GM18520 (cell line): ENCODE results near the gene GPR137.
A peak's percentile ranks its signal among the peaks of the same experiment; 100 is the strongest.
"Not testable (repeated sequence)": the region's sequence is repeated elsewhere in the genome, so short reads cannot be mapped to it uniquely, and the experiment has no call there.

Source experiments
- ATAC-seq: cut with Tn5 transposase; IDR thresholded peaks from one replicate; pipeline ENCODE4 v1.9.1; 2021; ENCODE audit not compliant: unreplicated experiment

Gene GPR137

GRCh38 chr11:64317325-64317960 lies 31.8 kb downstream of the GPR137 start, which contains the start of gene TRMT112:
Gene TRMT112, minus strand, starts transcription at chr11:64317559. Its CDS starts 33 bp downstream, at chr11:64317526.
- peak; percentile 51 for ATAC-seq

DNA sequence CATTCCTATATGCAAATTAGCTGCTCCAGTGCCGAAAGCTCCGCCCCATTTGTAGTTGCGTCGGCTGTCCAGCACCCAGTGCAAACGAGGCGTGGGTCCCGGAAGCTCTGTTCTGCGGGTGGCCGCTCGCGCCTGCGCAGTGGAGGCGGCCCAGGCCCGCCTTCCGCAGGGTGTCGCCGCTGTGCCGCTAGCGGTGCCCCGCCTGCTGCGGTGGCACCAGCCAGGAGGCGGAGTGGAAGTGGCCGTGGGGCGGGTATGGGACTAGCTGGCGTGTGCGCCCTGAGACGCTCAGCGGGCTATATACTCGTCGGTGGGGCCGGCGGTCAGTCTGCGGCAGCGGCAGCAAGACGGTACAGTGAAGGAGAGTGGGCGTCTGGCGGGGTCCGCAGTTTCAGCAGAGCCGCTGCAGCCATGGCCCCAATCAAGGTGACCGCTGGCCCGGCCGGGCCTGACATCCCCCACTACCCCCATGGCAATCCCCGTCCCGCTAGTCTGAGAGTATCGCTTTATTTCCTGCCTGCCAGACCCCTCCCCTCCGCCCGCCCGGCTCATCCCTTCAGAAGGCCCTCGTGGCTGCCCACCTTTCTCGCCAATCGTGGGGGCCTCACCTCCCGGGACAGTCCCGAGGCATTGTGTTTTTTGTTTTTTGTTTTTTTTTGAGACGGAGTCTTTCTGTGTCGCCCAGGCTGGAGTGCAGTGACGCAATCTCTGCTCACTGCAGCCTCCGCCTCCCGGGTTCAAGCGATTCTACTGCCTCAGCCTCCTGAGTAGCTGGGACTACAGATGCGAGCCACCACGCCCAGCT lies 32.5 kb downstream of the GPR137 start, which contains the start of gene PRDX5:
TSS of gene PRDX5 (plus strand) at position 161 of the 805 bp plus-strand sequence. CDS start at position 256, 95 bp downstream.
- ATAC-seq: peak; percentile 66

DNA sequence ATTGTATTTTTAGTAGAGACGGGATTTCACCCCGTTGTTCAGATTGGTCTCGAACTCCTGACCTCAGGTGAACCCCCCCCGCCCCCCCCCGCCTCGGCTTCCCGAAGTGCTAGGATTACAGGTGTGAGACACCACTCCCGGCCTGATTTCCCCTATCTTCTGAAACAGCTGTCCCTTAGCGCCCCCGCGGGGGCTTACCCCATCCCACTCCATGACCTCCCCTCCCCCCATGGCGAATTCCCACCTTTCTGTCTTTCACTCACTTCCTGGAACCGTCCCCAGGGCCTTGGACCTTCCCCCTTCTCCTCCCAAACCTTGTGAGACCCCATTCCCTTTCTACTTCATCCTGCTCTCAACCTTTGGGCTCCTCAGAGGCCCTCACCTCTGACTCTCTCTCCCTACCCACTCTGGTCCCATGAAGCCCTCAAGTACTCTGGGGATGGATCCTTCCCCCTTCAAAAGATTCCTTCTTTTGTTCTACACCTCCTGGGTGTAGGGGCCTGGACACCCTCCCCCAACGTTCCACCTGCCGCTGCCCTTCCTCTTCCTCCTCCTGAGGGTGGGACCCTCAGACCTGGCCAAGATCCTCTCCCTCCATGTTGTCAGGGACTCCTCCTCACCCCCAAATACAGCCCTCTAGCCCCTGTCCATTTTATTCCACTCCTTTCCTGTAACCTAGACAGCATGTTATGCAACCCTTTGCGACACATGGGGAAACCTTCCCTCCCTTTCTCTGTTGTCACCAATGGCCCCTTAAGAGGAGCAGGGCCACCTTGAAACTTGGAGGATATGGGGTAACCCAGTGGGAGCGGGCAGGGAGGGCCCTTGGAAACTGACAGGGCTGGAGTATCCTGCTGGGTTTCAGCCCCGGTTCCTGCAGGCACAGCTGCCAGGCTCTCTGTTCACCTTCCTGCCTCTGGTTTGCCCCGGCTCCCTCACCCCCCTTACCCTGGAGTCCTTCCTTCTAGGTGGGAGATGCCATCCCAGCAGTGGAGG lies 33.4 kb downstream of the GPR137 start:
- no peak for ATAC-seq

- ATAC-seq: no peak
Measured at GRCh38 chr11:64320556-64320955, 34.9 kb downstream of the GPR137 start.

DNA sequence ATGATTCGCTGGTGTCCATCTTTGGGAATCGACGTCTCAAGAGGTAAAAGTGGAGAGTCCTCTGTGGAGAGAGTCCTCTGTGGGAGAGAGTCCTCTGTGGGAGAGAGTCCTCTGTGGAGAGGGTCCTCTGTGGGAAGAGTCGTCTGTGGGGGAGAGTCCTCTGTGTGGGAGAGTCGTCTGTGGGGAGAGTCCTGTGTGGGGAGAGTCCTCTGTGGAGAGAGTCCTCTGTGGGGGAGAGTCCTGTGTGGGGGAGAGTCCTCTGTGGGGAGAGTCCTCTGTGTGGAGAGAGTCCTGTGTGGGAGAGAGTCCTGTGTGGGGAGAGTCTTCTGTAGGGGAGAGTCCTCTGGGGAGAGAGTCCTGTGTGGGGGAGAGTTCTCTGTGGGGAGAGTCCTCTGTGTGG lies 35.4 kb downstream of the GPR137 start:
- no peak for ATAC-seq

- ATAC-seq: no peak
Measured at GRCh38 chr11:64321533-64321932, 35.9 kb downstream of the GPR137 start.

GRCh38 chr11:64322925-64323260 lies 37.2 kb downstream of the GPR137 start:
- ATAC-seq: no peak

DNA sequence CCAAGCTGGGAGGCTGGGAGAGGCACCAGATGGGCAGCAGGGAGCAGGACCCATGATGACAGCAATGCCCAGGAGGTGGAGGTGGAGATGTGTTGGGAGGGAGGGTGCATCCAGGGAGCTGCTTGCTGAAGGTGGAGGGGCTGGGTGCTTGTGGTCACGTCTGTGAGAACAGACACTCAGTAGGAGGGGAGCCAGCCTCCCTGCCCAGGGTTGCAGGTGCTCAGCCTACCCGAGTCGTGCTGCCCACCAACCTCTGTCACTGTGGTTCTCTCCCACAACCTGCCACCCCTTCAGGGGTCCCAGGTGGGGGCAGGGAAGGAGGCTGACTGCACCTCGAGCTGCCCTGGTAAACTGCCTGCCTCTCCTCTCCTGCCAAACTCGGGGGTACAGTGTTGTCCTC lies 37.7 kb downstream of the GPR137 start:
- no peak for ATAC-seq

- not testable (repeated sequence) for ATAC-seq
Measured at GRCh38 chr11:64323984-64324383, 38.3 kb downstream of the GPR137 start.

DNA sequence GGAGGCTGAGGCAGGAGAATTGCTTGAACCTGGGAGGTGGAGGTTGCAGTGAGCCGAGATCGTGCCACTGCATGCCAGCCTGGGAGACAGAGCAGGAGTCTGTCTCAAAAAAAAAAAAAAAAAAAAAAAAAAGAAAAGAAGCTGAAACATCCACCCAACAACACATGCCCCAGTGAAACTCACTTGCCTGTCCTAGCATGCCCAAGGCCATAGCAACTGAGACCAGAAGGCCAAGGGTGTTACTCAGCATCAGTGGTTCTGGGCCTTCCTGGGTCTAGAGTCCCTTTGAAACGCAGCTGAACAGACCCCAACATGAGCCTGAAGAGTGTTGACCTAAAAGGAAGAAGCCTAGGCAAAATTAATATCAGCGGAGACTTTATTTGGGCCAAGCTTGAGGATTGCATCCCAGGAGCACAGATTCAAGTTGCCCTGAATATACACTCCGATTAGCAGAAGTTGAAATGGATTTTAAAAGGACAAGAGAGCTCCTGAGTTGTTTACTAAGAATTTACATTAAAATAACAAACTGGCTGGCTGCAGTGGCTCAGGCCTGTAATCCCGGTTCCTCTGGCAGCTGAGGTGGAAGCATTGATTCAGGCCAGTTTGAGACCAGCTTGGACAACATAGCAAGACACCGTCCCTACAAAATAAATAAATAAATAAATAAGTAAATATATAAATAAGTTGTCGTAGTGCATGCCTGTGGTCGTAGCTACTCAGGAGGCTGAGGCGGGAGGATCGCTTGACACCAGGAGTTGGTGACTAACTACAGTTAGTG lies 39.2 kb downstream of the GPR137 start:
- no peak for ATAC-seq

DNA sequence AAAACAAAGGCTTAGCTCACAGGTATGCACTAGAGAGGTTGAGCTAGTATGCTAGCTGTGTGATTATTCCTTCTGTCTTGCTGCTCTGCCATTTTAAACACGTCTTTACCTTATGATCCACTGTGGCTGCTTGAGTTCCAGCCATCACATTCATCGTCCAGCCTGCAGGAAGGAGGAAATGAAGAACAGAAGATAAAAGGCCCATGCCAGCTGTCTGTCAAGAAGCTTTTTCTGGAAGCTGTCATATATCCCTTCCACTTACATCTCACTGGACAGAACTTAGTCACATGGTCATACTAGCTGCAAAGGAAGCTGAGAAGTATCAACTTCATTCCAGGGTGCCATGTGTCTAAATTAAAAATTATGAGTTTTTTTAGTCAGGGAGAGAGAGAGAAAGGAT lies 41.7 kb downstream of the GPR137 start:
- no peak for ATAC-seq

DNA sequence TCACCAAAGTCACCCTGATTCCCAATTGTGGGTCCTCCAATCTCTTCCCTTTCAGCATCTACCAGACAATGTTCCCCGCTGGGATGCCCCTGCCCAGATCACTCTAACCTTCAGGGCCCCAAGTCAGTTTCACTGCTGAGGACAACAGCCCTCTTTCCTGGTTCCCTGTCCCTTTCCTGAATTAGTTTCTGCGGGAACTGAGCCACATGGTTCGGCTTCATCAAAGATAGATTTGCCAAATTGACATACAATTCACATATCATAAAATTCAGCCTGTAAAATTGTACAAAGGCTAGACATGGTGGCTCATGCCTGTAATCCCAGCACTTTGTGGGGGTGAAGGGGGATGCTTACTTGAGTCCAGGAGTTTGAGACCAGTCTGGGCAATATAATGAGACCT lies 42.3 kb downstream of the GPR137 start:
- no peak for ATAC-seq

DNA sequence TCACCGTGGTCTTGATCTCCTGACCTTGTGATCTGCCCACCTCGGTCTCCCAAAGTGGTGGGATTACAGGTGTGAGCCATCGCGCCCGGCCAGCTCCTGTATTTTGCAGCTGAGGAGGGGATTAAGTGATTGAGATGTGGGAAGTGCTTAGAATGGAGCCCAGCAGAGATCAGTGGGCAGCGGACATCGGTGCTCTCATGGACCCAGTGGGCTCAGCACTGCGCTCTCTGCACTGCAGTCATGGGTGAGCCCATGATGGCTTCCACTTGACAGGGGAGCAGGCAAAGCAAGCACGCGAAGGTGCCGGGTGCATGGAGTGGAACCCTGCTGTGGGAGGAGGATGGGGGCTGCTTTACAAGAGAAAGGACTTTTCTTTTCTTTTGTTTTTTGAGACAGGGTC lies 45.2 kb downstream of the GPR137 start:
- ATAC-seq: no peak

DNA sequence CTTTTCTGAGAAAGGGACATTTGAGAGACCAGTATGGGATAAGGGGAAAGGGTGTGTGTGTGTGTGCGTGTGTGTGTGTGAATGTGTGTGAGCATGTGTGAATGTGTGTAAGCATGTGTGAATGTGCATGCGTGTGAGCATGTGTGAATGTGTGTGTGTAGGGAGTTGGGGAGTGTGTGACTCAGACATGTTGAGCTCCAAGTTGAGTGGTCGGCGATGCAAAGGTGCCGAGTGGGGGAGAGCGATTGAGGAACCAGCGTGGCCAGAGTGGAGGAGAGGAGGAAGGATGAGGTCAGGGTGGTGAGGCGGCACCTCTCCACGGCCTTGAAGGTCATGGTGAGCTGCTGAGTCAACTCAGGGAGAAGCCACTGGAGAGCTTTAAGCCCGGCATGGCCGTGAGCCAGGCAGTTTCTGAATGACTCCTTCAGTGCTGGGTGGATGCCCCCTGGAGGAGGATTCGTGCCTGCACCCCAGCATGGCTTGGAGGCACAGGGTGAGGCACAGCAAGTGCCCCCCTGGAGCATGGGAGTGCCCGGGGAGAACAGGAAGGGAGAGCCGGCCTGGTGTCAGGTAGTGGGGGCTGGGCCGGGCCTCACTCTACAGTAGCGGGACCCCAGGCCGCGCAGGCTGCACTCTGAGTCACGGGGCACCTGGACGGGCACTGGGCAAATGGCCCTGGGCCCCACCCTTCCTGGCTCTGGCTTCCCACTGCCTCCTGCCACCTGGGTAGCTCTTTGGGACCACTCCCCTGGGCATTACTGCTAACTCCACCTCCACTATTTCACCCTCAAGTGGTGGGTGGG lies 46.1 kb downstream of the GPR137 start:
- ATAC-seq: peak; percentile 54

DNA sequence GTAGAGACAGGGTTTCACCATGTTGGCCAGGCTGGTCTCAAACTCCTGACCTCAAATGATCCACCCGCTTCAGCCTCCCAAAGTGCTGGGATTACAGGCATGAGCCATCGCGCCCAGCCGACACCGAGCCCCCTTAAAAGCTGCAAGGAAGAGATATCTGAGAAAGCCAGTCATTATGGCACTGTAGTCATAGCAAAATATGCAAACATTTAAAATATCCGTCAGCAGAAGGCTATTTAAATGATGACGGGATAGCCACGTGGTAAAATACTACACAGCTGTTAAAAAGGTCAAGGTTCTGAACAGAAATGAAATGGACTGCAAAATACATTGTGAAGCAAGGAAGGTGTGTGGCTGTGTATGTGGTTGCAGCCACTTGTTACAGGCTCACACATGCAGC lies 47.9 kb downstream of the GPR137 start:
- no peak for ATAC-seq

DNA sequence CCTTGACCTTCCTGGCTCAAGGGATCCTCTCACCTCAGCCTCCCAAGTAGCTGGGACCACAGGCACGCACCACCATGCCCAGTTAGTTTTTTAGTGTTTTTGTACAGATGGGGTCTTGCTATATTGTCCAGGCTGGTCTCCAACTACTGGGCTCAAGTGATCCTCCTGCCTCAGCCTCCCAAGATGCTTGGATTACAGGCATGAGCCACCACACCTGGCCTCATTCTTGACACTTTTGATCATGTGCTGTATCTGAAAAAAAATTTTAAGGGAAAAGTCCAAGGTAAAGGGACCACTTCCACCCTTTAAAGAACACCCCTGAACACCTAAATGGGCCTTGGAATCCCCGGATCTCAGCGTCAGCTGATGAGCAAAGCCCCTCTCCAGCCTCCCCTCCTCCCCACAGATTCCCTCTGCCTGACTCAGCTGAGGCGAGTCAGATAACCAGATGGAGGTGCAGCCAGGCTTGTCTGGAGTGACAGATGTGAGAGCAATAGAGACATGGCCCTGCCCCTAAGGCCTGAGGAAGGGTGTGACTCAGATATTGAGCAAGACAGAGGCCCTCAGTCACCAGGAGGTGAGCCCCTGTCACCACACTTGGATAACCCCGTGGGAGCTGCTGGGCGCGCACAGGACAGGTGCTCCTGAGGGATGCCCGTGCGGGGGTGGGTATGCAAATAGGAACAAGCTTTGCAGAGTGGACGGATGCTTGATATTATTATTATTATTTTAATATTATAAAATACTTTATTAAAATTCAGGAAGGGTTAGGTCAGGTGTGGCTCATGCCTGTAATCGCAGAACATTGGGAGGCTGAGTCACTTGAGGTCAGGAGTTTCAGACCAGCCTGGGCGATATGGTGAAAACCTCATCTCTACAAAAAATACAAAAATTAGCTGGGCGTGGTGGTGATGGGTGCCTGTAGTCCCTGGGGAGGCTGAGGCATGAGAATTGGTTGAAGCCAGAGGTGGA lies 49.4 kb downstream of the GPR137 start:
- ATAC-seq: peak; percentile 62

- no peak for ATAC-seq
Measured at GRCh38 chr11:64337538-64338249, 52.0 kb downstream of the GPR137 start.

DNA sequence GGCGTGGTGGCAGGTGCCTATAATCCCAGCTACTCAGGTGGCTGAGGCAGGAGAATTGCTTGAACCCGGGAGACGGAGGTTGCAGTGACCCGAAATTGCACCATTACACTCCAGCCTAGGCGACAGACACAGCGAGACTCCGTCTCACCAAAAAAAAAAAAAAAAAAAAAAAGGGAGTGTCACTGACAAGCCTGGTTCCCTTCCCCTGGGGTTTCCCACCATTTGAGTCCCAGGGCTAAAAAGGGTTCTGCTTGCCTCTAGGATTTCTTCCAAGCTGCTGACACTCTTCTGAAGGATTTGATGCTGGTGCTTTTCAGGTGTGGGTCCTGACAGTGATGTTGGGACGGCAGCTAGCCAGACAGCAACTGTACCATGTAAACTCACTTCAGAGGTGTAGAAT lies 53.1 kb downstream of the GPR137 start:
- ATAC-seq: no peak
